ENCODE results near the gene GRID2.

Gene GRID2

DNA sequence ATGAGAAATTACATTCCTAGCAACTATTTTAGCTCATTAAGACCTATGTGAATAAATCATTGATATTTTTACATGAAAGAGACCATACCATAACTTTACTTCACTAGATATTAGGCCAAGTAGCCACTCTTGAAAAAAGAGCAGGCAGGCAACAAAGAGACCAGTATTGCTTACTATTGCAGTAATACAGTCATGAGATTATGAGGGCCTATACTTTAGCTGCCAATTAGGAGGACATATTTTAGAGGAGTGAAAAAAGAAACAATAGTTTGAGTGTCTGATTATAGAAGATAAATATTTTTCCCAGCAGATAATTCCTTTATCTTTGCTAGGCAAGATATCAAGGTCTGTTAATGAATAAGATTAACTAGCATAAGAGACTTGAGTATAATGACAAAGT lies 739.0 kb downstream of the GRID2 start:
- Histone ChIP-seq H4K20me1 (ENCODE audit: insufficient read depth, low read length) (no peaks in the 10 kb centered on the region), H3K9me2 (replicated peaks; ENCODE audit: insufficient read depth, low read length) (no peaks in the 10 kb centered on the region), H3K9ac (ENCODE audit: low read length) (no peak overlapping the region), H3K36me3 (replicated peaks; ENCODE audit: insufficient read depth, low read length) (no peaks in the 10 kb centered on the region), H3K4me1 (ENCODE audit: low read length) (no peaks in the 10 kb centered on the region), H3K27me3 (replicated peaks; ENCODE audit: insufficient read depth, low read length) (no peaks in the 10 kb centered on the region), H3K9me3 (replicated peaks; ENCODE audit: insufficient read depth, low read length) (no peaks in the 10 kb centered on the region), H3K4me3 (ENCODE audit: low read length) (no peak overlapping the region), H2AFZ (ENCODE audit: low read length) (no peak overlapping the region), H3K27ac (ENCODE audit: low read length) (no peak overlapping the region), H3K79me2 (ENCODE audit: low read length) (no peaks in the 10 kb centered on the region), H3F3A (ENCODE audit: insufficient read depth, low read length) (no peaks in the 10 kb centered on the region), H3K4me2 (ENCODE audit: low read depth, low read length) (no peak overlapping the region)
- no peak for DNase-seq
- TF ChIP-seq EZH2 (optimal IDR thresholded peaks at IDR 0.05; ENCODE audit: low read depth, low read length) (no peak), EZH2phosphoT487 (IDR thresholded peaks at IDR 0.05; ENCODE audit: low read length) (no peak)
- TF ChIP-seq, protein P1, sequence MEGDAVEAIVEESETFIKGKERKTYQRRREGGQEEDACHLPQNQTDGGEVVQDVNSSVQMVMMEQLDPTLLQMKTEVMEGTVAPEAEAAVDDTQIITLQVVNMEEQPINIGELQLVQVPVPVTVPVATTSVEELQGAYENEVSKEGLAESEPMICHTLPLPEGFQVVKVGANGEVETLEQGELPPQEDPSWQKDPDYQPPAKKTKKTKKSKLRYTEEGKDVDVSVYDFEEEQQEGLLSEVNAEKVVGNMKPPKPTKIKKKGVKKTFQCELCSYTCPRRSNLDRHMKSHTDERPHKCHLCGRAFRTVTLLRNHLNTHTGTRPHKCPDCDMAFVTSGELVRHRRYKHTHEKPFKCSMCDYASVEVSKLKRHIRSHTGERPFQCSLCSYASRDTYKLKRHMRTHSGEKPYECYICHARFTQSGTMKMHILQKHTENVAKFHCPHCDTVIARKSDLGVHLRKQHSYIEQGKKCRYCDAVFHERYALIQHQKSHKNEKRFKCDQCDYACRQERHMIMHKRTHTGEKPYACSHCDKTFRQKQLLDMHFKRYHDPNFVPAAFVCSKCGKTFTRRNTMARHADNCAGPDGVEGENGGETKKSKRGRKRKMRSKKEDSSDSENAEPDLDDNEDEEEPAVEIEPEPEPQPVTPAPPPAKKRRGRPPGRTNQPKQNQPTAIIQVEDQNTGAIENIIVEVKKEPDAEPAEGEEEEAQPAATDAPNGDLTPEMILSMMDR (IDR thresholded peaks at IDR 0.05; ENCODE audit: low read length) = no peak

GRCh38 chr4:93053140-93053539 lies 749.4 kb downstream of the GRID2 start:
- no peak overlapping the region for H3K9ac ChIP-seq (ENCODE audit: low read length)
- H3K9me2 ChIP-seq (replicated peaks; ENCODE audit: insufficient read depth, low read length) = no peaks in the 10 kb centered on the region
- no peak for DNase-seq
- H3K4me2 ChIP-seq (ENCODE audit: low read depth, low read length) = no peak overlapping the region
- H3K36me3 ChIP-seq (replicated peaks; ENCODE audit: insufficient read depth, low read length) = no peaks in the 10 kb centered on the region
- H3K27ac ChIP-seq (ENCODE audit: low read length) = no peak overlapping the region
- H3K79me2 ChIP-seq (ENCODE audit: low read length) = no peaks in the 10 kb centered on the region
- H3K4me1 ChIP-seq (ENCODE audit: low read length) = no peaks in the 10 kb centered on the region
- H3F3A ChIP-seq (ENCODE audit: insufficient read depth, low read length) = no peaks in the 10 kb centered on the region
- no peaks in the 10 kb centered on the region for H3K27me3 ChIP-seq (replicated peaks; ENCODE audit: insufficient read depth, low read length)
- no peak overlapping the region for H2AFZ ChIP-seq (ENCODE audit: low read length)
- H3K9me3 ChIP-seq (replicated peaks; ENCODE audit: insufficient read depth, low read length) = no peaks in the 10 kb centered on the region
- no peaks in the 10 kb centered on the region for H4K20me1 ChIP-seq (ENCODE audit: insufficient read depth, low read length)
- H3K4me3 ChIP-seq (ENCODE audit: low read length) = no peak overlapping the region
- TF ChIP-seq EZH2 (optimal IDR thresholded peaks at IDR 0.05; ENCODE audit: low read depth, low read length) (no peak), EZH2phosphoT487 (IDR thresholded peaks at IDR 0.05; ENCODE audit: low read length) (no peak)
- TF ChIP-seq, protein P1 (IDR thresholded peaks at IDR 0.05; ENCODE audit: low read length) = no peak

GRCh38 chr4:93061826-93062225 lies 758.1 kb downstream of the GRID2 start:
- Histone ChIP-seq H3K9me2 (replicated peaks; ENCODE audit: insufficient read depth, low read length) (no peaks in the 10 kb centered on the region), H4K20me1 (ENCODE audit: insufficient read depth, low read length) (no peaks in the 10 kb centered on the region), H3K4me3 (ENCODE audit: low read length) (no peak overlapping the region), H3K79me2 (ENCODE audit: low read length) (no peaks in the 10 kb centered on the region), H3K9ac (ENCODE audit: low read length) (no peak overlapping the region), H3K9me3 (replicated peaks; ENCODE audit: insufficient read depth, low read length) (no peaks in the 10 kb centered on the region), H2AFZ (ENCODE audit: low read length) (no peak overlapping the region), H3K4me1 (ENCODE audit: low read length) (no peaks in the 10 kb centered on the region), H3K27me3 (replicated peaks; ENCODE audit: insufficient read depth, low read length) (no peaks in the 10 kb centered on the region), H3K36me3 (replicated peaks; ENCODE audit: insufficient read depth, low read length) (no peaks in the 10 kb centered on the region), H3F3A (ENCODE audit: insufficient read depth, low read length) (no peaks in the 10 kb centered on the region), H3K4me2 (ENCODE audit: low read depth, low read length) (no peak overlapping the region), H3K27ac (ENCODE audit: low read length) (no peak overlapping the region)
- TF ChIP-seq, protein P1 (IDR thresholded peaks at IDR 0.05; ENCODE audit: low read length) = no peak
- no peak for TF ChIP-seq EZH2 (optimal IDR thresholded peaks at IDR 0.05; ENCODE audit: low read depth, low read length)
- TF ChIP-seq EZH2phosphoT487 (IDR thresholded peaks at IDR 0.05; ENCODE audit: low read length) = no peak
- DNase-seq = no peak

All from MM.1S (cell line).